Right kidney (tissue), 1 donor: ENCODE results near the gene ATF6.

Experiments used
- DNase-seq: peaks from one replicate; pipeline ENCODE4 v3.0.0-alpha.2; 2016

The ATF6 gene

DNA sequence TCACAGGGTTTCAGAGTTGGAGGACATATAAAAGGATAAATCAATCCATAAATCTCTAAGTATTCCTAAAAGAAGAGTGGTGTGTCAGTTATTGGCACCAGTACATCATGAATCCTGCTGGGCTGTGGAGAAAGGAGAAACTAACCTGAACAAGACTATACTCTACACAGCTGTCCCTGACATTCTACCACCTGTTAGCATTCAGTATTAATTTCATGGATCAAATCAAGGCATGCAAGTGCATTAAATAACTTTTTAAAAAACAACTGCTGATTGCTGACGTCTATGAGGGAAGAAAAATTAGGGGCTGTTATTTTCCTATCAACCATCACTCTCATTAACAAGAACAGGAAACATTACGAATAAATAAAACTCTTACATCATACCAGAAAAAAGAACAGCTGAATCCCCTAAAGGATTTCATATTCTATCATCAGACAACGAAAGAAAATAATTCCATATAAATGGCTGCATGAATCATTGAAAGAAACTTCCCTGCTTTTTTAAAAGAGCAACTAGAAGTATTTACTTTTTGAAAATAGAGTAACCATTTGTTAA, 121.7 kb downstream of the ATF6 start:
- no peak for DNase-seq

DNA sequence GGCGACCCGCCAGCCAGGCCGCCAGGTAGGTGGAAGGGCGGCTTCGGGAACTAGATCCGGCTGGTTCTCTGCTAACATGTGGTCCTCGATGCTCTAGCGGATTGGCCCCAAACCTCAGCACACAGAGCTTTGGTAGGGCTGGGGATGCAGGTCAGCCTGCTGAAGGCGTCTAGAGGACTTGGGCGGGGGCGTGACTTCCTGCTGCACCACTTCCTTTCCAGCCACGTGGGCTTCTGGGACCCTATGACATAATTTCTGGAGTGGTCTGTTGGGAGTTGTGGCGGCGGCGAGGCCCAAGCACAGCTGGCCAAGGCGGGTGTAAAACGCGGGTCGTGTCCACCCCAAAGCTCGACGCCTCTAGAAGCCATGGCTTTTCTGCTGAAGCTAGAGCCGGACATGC, 124.5 kb downstream of the ATF6 start:
- DNase-seq = no peak

DNA sequence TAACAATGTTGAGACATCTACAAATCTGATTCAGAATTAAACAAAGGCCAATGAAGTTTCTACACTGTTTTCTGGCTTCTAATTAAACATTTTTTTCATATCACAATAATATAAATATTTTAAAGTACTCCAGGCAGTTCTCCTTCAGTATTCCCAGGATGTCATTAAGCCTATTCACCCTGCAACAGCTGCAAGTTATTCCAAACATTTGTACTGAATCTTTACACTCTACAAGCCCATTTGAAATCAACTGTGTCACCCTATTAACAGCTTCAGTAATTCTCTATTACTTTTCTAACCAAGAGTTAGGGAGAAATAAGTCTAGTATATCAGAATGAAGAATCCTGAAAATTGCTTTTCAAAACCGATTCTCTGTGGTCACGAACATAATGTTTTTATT, 133.0 kb downstream of the ATF6 start:
- DNase-seq = no peak

DNA sequence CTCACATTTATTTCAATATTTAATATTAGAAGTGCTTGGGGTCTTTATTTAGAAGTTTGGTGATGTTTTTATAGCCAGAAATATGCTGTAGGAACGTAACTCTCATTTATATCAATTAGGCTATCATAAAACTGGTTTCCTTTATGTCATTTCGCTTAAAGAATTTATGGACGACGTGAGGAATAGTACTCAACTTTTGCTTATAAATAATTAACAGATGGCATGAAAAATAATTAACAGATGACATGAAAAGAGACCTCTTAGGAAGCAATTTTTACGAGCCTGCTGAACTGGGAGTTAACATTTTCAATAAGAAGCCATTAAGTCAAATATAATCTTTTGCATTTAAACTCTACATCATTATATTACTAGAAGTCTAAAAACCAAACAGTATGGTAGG, 134.0 kb downstream of the ATF6 start:
- no peak for DNase-seq

GRCh38 chr1:161902182-161902581, 136.1 kb downstream of the ATF6 start:
- DNase-seq = no peak

DNA sequence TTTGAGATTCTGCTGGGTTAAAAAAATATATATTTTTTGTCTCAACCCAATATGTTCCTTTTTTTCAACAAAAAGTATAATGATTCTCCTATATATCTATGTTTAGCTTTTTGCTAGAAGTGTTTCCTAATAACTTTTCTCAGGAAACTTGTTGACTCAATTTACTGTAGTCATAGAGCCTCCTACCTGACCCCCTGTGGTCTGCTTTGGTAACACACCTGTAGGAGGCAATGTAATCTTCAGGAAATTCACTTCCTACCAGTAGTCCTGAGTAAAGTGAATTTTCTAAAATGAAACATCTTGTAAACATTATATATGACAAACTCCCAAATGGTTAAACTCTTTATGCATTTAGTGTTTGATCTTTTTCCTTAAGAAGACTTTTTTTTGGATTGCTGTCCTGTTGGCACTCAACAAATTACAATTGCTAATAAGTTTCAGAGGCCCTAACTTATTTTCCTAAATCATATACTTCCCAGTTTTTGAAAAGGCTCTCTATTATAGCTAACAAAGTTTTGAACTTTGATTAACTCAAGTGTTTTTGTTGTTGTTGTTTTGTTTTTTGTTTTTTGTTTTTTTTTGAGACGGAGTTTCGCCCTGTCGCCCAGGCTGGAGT, 139.3 kb downstream of the ATF6 start:
- DNase-seq = no peak

DNA sequence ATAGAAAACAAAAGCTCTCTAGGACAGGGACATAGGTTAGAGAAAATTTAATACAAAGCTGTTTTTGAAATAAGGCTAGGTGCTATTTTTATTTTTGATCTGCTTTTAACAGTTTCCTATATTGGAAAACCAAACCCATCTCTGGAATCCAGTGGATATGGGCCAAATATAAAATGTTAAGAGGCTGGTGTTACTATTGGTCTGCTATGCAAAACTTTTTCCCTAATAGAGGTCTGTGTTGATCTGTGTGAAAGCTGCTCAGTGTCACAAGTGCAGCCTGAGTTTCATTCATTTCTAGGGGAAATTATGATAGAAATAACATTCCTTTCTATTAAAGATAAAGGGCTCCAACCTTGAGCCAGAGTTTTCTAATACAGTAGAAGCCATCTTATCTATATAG, 141.1 kb downstream of the ATF6 start:
- no peak for DNase-seq

GRCh38 chr1:161908264-161908663, 142.1 kb downstream of the ATF6 start:
- DNase-seq = no peak

GRCh38 chr1:161910604-161911003, 144.5 kb downstream of the ATF6 start:
- no peak for DNase-seq

GRCh38 chr1:161913482-161914140, 147.5 kb downstream of the ATF6 start:
- DNase-seq = no peak

GRCh38 chr1:161914595-161914994, 148.5 kb downstream of the ATF6 start:
- DNase-seq = no peak

- DNase-seq = no peak
Observed at GRCh38 chr1:161915051-161915503, 149.0 kb downstream of the ATF6 start.

GRCh38 chr1:161915978-161916377, 149.9 kb downstream of the ATF6 start:
- no peak for DNase-seq

GRCh38 chr1:161919229-161919628, 153.1 kb downstream of the ATF6 start:
- no peak for DNase-seq

DNA sequence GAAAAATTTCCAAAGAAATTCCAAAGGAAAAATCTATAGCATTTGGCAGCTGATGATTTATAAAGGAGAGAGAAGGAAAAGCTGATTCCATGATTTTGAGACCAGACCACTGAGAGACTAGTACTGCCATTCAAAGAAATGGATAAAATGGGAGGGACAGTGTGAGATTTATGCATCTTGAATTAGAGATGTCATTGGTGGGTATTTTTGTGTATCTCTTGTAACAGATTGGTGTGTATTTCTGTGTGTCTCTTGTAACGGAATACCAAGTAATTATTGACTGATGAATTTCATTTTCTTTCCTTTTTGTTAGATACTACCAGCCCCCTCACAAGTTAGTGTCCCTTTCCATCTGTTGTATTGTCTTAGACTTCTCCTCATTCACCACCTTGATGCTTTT, 155.4 kb downstream of the ATF6 start:
- no peak for DNase-seq

DNA sequence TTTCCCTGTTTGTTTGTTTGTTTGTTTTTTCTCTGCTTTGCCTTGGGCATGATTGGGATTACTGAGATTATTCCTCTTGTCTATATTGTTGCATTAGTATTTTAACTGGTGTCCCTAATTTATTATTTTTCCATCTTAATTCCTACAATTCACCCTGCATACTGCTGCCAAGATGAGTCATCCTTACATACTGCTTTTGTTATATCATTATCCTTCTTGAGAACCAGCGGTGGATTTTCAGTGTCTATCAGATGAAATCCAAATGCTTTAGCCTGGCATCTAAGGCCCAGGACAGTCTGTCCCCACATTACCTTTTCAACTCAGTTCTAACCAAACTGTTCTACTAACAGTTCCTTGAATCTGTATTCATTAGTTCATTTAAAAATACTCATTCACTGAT, 155.9 kb downstream of the ATF6 start:
- no peak for DNase-seq

GRCh38 chr1:161928056-161928455, 161.9 kb downstream of the ATF6 start:
- no peak for DNase-seq

- no peak for DNase-seq
Observed at GRCh38 chr1:161929137-161929536, 163.0 kb downstream of the ATF6 start.

- no peak for DNase-seq
Observed at GRCh38 chr1:161930064-161930463, 163.9 kb downstream of the ATF6 start.

DNA sequence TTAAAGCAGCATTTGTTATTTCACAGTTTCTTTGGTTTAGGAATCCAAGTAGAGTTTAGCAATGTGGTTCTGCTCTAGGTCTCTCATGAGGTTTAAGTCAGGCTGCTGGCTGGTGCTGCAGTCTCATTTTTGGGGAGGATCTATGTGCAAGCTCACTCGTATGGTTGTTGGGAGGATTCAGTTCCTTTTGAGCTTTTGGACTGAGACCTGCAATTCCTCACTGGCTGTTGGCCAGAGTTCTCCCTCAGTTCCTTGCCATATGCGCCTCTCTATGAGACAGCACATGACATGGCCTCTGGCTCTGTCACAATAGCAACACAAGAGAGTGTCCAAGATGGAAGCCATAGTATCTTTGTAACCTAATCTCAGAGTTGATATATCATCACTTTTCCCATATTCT, 166.5 kb downstream of the ATF6 start:
- no peak for DNase-seq

GRCh38 chr1:161933592-161934588, 167.8 kb downstream of the ATF6 start:
- DNase-seq = no peak

- no peak for DNase-seq
Observed at GRCh38 chr1:161935264-161935663, 169.1 kb downstream of the ATF6 start.

GRCh38 chr1:161936786-161937185, 170.7 kb downstream of the ATF6 start:
- DNase-seq = no peak
